ENCODE results near the gene SPTBN1. TPM values are rescaled to one million over a fixed set of nuclear protein-coding genes. Genes with fewer than 3 reads are reported as not detected.
"Not testable (repeated sequence)": the region's sequence is repeated elsewhere in the genome, so short reads cannot be mapped to it uniquely, and the experiment has no call there.

Gene SPTBN1
- total RNA-seq, 1 donor from 2014 or later = 229 TPM

GRCh38 chr2:54675738-54676137 is 219.6 kb downstream of the SPTBN1 start:
- DNase-seq = no peak

DNA sequence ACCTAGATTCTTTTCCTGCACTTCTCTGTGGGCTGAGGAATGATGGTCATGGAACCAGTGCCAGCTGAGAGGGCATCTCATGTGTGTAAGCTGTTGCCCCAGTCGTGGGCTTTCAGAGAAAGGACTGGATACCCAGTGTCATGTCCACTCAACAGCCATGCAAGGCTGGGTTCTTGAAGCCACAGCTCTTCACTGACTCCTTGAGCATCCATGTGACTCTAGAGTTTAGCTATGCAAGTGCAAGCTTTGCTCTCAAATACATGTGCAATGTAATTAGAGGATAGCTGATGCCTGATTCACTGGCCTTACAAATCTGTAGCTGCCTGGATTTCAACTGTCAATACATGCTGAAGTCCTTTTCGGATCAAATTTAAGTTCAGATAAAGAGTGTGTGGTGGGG is 220.5 kb downstream of the SPTBN1 start:
- no peak for DNase-seq

- DNase-seq = no peak
Measured at GRCh38 chr2:54677476-54678265, 221.5 kb downstream of the SPTBN1 start.

DNA sequence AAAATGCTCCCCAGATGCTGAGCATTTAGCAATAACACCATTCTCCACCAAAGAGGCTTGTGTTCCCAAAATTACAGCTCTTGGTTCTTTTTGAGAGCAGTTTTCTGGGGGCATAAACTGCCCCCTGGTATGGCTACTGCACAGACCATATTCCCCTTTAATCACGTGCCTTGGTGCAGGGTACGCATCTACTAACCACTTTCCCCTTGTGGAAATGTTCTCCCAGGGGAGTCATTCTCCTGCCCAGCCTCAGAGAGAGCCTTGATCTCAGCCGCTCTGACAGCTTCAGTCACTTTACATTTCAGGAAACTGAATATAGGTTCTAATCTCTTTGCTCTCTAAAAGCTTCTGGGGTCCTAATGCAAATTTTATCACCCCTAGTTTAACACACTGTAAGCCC is 222.6 kb downstream of the SPTBN1 start:
- no peak for DNase-seq

DNA sequence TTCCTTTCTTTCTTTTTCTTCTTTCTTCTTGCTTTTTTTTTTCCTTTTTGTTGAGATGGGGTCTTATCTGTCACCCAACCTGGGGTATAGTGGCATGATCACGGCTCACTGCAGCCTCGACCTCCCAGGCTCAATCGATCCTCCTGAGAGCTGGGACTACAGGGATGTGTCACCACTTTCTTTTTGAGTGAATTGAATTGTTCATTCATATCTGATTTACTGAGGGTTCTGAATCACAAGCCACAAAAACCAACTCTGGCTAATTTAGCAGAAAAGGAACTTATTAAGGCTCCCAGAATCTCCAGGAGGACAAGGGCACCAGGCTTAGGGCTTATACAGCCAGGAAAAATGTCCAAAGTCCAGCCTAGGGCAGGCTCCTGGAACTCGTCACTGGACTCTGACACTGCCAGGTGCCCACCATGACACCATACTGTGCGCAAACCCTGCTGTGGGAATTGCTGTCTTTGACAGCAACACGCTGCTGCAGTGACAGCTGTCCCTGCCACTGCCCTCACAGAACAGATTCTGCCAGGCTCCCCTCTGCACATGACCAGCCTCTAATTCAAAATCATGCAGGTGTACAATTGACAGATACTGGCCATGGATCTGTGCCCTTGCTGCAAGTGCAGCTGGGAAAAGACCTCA is 224.4 kb downstream of the SPTBN1 start:
- no peak for DNase-seq

DNA sequence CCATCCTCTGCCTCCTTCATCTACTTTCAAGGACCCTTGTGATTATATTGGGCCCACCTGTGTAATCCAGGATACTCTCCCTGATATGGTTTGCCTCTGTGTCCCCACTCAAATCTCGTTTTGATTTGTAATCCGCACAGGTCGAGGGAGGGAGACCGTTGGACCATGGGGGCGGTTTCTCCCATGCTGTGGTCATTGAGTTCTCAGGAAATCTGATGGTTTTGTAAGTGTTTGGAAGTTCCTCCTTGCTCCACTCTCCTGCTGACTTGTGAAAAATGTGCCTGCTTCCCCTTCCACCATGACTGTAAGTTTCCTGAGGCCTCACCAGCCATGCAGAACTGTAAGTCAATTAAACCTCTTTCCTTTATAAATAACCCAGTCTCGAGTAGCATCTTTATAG is 225.3 kb downstream of the SPTBN1 start:
- DNase-seq = no peak

DNA sequence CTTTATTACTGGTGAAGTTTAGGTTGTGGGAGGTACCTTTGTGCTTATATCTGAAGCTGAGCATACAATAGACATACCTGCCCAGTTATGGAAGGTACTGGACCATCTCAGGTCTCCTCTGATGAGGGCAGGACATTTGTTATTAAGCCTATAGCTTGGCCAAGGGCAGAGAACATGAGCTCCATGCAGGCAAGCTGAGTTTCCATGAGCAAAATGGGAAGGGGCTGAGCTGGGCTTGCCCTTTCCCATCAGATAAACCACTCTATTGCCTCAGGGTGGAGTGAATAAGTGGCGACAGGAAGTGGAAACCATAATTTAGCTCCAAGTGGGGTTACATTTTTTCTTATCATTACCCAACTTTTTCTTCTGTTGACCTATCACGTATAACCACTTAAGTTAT is 227.5 kb downstream of the SPTBN1 start:
- no peak for DNase-seq

DNA sequence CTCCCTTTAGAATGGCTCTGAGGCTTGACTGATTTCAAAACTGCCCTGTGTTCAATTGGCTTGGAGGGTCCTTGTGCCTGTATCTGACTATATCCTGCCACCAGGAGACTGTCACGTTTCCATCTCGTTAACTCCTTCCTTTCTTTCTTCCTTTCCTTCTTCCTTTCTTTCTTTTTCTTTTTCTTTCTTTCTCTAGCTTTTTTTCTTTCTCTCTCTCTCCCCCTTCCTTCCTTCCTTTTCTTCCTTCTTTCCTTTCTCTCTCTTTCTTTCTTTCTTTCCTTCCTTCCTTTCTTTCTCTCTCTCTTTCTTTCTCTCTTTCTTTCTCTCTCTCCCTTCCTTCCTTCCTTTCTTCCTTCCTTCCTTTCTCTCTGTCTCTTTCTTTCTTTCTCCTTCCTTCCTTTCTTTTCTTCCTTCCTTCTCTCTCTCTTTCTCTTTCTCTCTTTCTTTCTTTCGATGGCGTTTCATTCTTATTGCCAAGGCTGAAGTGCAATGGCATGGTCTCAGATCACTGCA is 229.2 kb downstream of the SPTBN1 start:
- no peak for DNase-seq

GRCh38 chr2:54687595-54688152 is 231.5 kb downstream of the SPTBN1 start:
- DNase-seq = no peak

- no peak for DNase-seq
Measured at GRCh38 chr2:54691445-54692135, 235.5 kb downstream of the SPTBN1 start.

DNA sequence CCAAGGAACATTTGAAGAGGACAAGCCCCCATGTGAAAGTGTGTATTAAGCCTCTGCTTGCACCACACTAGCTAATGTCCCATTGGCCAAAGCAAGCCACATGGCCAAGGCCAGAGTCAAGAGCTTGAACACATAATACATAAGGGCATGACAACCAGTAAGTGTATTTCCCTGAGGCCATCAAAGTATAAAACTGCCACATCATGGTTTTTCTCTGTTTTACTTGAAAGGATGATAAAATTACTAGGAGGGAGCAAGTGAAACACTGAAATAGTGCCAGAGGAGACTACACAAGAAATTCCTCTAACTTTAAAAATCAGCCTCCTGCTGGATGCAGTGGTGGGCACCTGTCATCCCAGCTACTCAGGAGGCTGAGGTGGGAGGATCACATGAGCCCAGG is 236.4 kb downstream of the SPTBN1 start:
- DNase-seq = no peak

DNA sequence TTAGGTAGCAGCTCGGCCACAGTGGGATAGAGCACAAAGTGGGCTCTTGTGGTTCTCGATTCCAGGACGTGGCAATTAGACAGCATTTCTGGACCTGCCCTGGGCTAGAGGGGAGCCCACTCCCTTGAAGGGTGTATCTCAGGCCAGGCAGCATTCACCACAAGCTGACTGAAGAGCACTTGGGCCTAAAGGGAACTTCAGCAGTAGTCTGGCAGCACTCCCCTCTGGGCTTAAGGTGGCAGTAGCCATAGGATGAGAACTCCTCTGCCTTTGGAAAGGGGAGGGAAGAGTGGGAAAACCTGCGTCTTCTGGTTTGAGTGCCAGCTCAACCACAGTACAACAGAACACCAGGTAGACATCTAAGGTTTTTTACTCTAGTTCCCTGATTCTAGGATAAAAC is 239.3 kb downstream of the SPTBN1 start:
- DNase-seq = no peak

- no peak for DNase-seq
Measured at GRCh38 chr2:54697934-54698333, 241.8 kb downstream of the SPTBN1 start.

DNA sequence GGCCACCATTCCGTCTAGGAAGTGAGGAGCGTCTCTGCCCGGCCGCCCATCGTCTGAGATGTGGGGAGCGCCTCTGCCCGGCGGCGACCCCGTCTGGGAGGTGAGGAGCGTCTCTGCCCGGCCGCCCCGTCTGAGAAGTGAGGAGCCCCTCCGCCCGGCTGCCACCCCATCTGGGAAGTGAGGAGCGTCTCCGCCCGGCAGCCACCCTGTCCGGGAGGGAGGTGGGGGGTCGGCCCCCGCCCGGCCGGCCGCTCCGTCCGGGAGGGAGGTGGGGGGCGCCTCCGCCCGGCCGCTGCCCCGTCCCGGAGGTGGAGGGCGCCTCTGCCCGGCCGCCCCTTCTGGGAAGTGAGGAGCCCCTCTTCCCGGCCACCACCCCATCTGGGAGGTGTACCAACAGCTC is 242.8 kb downstream of the SPTBN1 start:
- not testable (repeated sequence) for DNase-seq

DNA sequence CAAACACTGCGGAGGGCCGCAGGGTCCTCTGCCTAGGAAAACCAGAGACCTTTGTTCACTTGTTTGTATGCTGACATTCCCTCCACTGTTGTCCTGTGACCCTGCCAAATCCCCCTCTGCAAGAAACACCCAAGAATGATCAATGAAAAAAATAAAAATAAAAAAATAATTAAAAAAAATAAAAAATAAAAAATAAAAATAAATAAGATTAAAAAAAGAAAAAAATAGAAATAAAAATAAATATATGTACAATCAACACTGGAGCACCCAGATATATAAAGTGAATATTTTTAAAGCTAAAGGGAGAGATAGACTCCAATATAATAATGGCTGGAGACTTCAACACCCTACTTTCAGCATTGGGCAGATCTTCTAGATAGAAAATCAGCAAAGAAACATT is 243.5 kb downstream of the SPTBN1 start:
- no peak for DNase-seq

- no peak for DNase-seq
Measured at GRCh38 chr2:54701029-54701428, 244.9 kb downstream of the SPTBN1 start.

GRCh38 chr2:54704238-54704637 is 248.1 kb downstream of the SPTBN1 start:
- DNase-seq = no peak

- DNase-seq = peak; percentile 51
Measured at GRCh38 chr2:54704688-54705605, 248.8 kb downstream of the SPTBN1 start.

DNA sequence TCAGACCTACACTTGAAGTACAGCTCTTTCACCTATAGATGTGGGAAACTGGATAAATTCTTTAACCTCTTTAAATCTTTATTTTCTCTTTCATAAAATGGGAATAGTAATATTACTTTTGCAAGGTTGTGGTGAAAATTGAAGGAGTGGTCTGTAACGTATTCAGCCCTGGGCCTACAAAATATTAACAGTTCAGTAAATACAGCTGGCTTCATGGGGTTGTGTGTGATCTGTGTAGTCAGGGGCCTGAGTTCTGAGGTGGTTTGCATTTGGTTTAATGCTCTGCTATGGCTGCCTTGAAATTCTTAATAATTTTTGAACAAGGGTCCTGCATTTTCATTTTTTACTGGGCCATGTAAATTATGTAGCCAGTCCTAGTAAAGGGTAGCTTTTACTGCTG is 250.5 kb downstream of the SPTBN1 start:
- no peak for DNase-seq

- DNase-seq = no peak
Measured at GRCh38 chr2:54708584-54709335, 252.6 kb downstream of the SPTBN1 start.

DNA sequence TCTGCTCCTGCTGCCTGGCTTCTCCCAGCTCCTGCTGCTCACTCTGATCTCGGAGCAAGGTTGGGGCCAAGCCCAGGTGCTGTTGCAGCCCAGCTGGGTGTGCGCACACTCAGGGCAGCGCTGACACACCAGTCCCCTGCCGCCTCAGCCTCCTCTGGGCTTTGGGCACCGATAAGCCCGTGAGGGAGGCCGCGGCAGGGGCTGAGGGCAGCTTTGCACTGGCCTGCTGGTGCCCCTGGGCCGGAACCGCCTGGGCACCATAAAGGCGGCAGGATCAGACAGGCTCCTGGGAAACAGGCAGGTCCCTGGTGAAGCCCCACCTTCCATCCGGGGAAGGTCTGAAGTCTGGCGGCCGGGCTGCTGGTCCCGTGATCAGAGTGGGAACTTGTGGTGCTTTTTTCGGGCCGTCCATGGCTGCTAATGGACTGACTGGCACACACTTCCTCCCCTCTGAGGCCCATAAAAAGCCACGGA is 253.2 kb downstream of the SPTBN1 start:
- no peak for DNase-seq

All from skin of body (tissue), 2 donors.